Left lobe of liver (tissue), 2 donors: ENCODE measurements around the gene B4GAT1. TPM values are rescaled to one million over a fixed set of nuclear protein-coding genes. Genes with fewer than 3 reads are reported as not detected.

Experiments
- ATAC-seq: fragments of 200-7000 bp; cut with Tn5 transposase; one replicate; pipeline ENCODE4 v1.9.1; 2020; ENCODE audit warnings: mild to moderate bottlenecking, moderate library complexity
- DNase-seq: peaks from one replicate; pipeline ENCODE4 v3.0.0-alpha.2; 2020; ENCODE audit warnings: low spot score
- total RNA-seq: library from RNA; stranded (reverse); gene quantifications from one replicate; pipeline ENCODE4 v1.2.1, GENCODE V29; 2021
- donor health status: DM: no; HTN: no; CAD: no; lungs with moderate emphysema.
- donor health status: DM: no; HTN: yes; CAD: no.

Gene B4GAT1
- total RNA-seq, 1 donor from 2014 or later = 19.4 TPM

GRCh38 chr11:66338276-66339161, 8.9 kb downstream of the B4GAT1 start:
- ATAC-seq = no peak
- no peak for DNase-seq

GRCh38 chr11:66337103-66337899, 10.1 kb downstream of the B4GAT1 start:
- ATAC-seq (no peak), DNase-seq (no peak)

GRCh38 chr11:66336234-66337102, 11.0 kb downstream of the B4GAT1 start, which contains the start of gene RIN1:
TSS of gene RIN1 (minus strand) at chr11:66336434. CDS start at chr11:66336402, 32 bp downstream.
- DNase-seq (no peak), ATAC-seq (peak; percentile 75)

GRCh38 chr11:66335531-66336233, 11.7 kb downstream of the B4GAT1 start:
- DNase-seq = no peak
- peak; percentile 23 for ATAC-seq

GRCh38 chr11:66334605-66335442, 12.6 kb downstream of the B4GAT1 start:
- no peak for DNase-seq
- no peak for ATAC-seq

GRCh38 chr11:66333896-66334604, 13.4 kb downstream of the B4GAT1 start:
- DNase-seq (no peak), ATAC-seq (no peak)

- ATAC-seq (no peak), DNase-seq (no peak)
These were observed 14.1 kb downstream of the B4GAT1 start for GRCh38 chr11:66333220-66333877.

GRCh38 chr11:66332371-66333219, 14.8 kb downstream of the B4GAT1 start:
- no peak for DNase-seq

GRCh38 chr11:66331542-66332370, 15.7 kb downstream of the B4GAT1 start:
- ATAC-seq (no peak), DNase-seq (no peak)

More at GRCh38 chr11:66332371-66333219, 14.8 kb downstream of the B4GAT1 start:
- no peak for ATAC-seq

- DNase-seq (no peak), ATAC-seq (no peak)
These were observed 16.5 kb downstream of the B4GAT1 start for GRCh38 chr11:66330931-66331330.

- ATAC-seq (no peak), DNase-seq (no peak)
These were observed 18.2 kb downstream of the B4GAT1 start for GRCh38 chr11:66329165-66329673.

GRCh38 chr11:66328302-66329144, 18.9 kb downstream of the B4GAT1 start:
- DNase-seq (peak; percentile 77), ATAC-seq (peak; percentile 96)

- ATAC-seq = peak; percentile 6
- no peak for DNase-seq
These were observed 19.5 kb downstream of the B4GAT1 start for GRCh38 chr11:66328031-66328301.

GRCh38 chr11:66327171-66328030, 20.0 kb downstream of the B4GAT1 start:
- DNase-seq = no peak
- no peak for ATAC-seq
